Psoas muscle (tissue), 8 donors: ENCODE results near the gene HS3ST3A1. TPM values are rescaled to one million over a fixed set of nuclear protein-coding genes. Genes with fewer than 3 reads are reported as not detected.

Experiments used
- ATAC-seq, 4 donors: fragments of 200-7000 bp; cut with Tn5 transposase; one replicate each; pipeline ENCODE4 v1.9.1; 2020; ENCODE audit warnings: moderate library complexity in 3 of 4, mild to moderate bottlenecking in 2 of 4
- DNase-seq, 2 donors: peaks; one replicate each; pipeline ENCODE4 v3.0.0-alpha.2; 2020
- H3K27ac ChIP-seq: fragments of 200-600 bp; one replicate; pipeline ENCODE4 v1.8.0; 2022
- H3K27me3 ChIP-seq, 3 donors: fragments of 200-600 bp in 1 of 3; one replicate each; pipeline versions ENCODE4 v1.6.1 to v1.8.0; 2013 to 2022; ENCODE audit warnings: low read length in 2 of 3, mild to moderate bottlenecking in 2 of 3, moderate library complexity in 1 of 3; ENCODE audit not compliant: insufficient read depth in 3 of 3
- H3K36me3 ChIP-seq, 2 donors: fragments of 200-600 bp in 1 of 2; one replicate each; pipeline versions ENCODE4 v1.6.1 to v1.8.0; 2013 to 2022; ENCODE audit warnings: low read depth in 1 of 2, mild to moderate bottlenecking in 1 of 2, moderate library complexity in 1 of 2; ENCODE audit not compliant: insufficient read depth in 1 of 2
- H3K4me1 ChIP-seq: fragments of 200-600 bp; one replicate; pipeline ENCODE4 v1.8.0; 2022
- H3K4me3 ChIP-seq: fragments of 200-600 bp; one replicate; pipeline ENCODE4 v1.8.0; 2022; ENCODE audit warnings: mild to moderate bottlenecking
- H3K9me3 ChIP-seq: fragments of 200-600 bp; one replicate; pipeline ENCODE4 v1.8.0; 2022
- CTCF ChIP-seq: fragments of 200-600 bp; IDR thresholded peaks from one replicate; pipeline ENCODE4 v1.8.0; 2022; ENCODE audit warnings: antibody characterized with exemption
- WGBS, 3 donors: extraction: QIAGEN DNeasy Blood & Tissue Kit; methylation state at CpG; one replicate each; pipeline versions ENCODE4 v1.1.6 to v1.1.7; 2013; 5-methylcytosine and 5-hydroxymethylcytosine counted together
- intact Hi-C, 2 donors: fragments of 100-400 bp; cut with DNase I; formaldehyde crosslinking; loops; one replicate each; pipeline versions ENCODE4 v1.11.0 to v1.14.2; 2022
- polyA plus RNA-seq, 3 donors: library from polyadenylated mRNA; stranded (reverse); fragments of 200-250 nt; gene quantifications; one replicate each; pipeline ENCODE4 v1.2.3, GENCODE V29; 2013
- total RNA-seq, 4 donors: library from RNA; stranded (reverse); fragmentation: NEBNext Ultra II Directional in 2 of 4; extraction: Animal tissue kit (Norgen Biotek cat#: 25700) in 2 of 4; gene quantifications; one replicate each; pipeline versions ENCODE4 v1.2.1 to v1.2.4, GENCODE V29; 2021 to 2023
- donor health status: healthy with polysubstance abuse.
- donor health status: DM: no; HTN: no; CAD: no; lungs with moderate emphysema.
- donor health status: Bipolar disorder and iron deficiency.
- donor health status: healthy.
- donor health status: DM: yes; HTN: yes; CAD: no.
- donor health status: DM: no; HTN: no; CAD: no.
- donor health status: DM: no; HTN: no; CAD: no.
- donor health status: DM: yes; HTN: yes; CAD: no.

Gene HS3ST3A1
- total and polyA plus RNA-seq, 7 donors: 0.13 to 0.64 (median 0.44) TPM; not detected in 2

- Histone ChIP-seq H3K27ac (no peak overlapping the region), H3K4me1 (no peaks in the 10 kb centered on the region), H3K27me3 (no peaks in the 10 kb centered on the region), H3K36me3 (no peaks in the 10 kb centered on the region), H3K9me3 (no peaks in the 10 kb centered on the region), H3K4me3 (no peak overlapping the region)
- ATAC-seq (no peak), DNase-seq (no peak)
- 77 to 84% (median 79%) methylated on average over 4 of the region's 4 CpGs for WGBS, 3 donors
- intact Hi-C loops: no loop called here
- TF ChIP-seq CTCF: no peak
Measured at GRCh38 chr17:13521784-13522183, 79.9 kb downstream of the HS3ST3A1 start.

- H3K36me3 ChIP-seq: no peaks in the 10 kb centered on the region
- no peaks in the 10 kb centered on the region for H3K4me1 ChIP-seq
- H3K9me3 ChIP-seq: no peaks in the 10 kb centered on the region
- no peak for ATAC-seq
- H3K4me3 ChIP-seq: no peak overlapping the region
- no peak overlapping the region for H3K27ac ChIP-seq
- no peak for TF ChIP-seq CTCF
- no peaks in the 10 kb centered on the region for H3K27me3 ChIP-seq
- no peak for DNase-seq
- intact Hi-C loops: no loop called here
- WGBS, 3 donors: 66 to 80% (median 71%) methylated on average over 6 of the region's 6 CpGs
Measured at GRCh38 chr17:13520899-13521572, 80.7 kb downstream of the HS3ST3A1 start.

GRCh38 chr17:13518261-13519000 lies 83.3 kb downstream of the HS3ST3A1 start:
- no peaks in the 10 kb centered on the region for H3K36me3 ChIP-seq
- DNase-seq (no peak), ATAC-seq (no peak)
- H3K4me3 ChIP-seq: no peak overlapping the region
- H3K4me1 ChIP-seq: no peaks in the 10 kb centered on the region
- H3K27me3 ChIP-seq: no peaks in the 10 kb centered on the region
- intact Hi-C loops: no loop called here
- TF ChIP-seq CTCF: no peak
- H3K9me3 ChIP-seq: no peaks in the 10 kb centered on the region
- H3K27ac ChIP-seq: no peak overlapping the region
- 28 to 40% (median 29%) methylated on average over 2 of the region's 2 CpGs for WGBS, 3 donors

- Histone ChIP-seq H3K9me3 (no peaks in the 10 kb centered on the region), H3K4me3 (no peak overlapping the region), H3K36me3 (no peaks in the 10 kb centered on the region), H3K27me3 (no peaks in the 10 kb centered on the region), H3K27ac (no peak overlapping the region), H3K4me1 (no peaks in the 10 kb centered on the region)
- ATAC-seq: no peak
- WGBS, 3 donors: 31 to 41% (median 40%) methylated on average over 8 of the region's 8 CpGs
- intact Hi-C loops: no loop called here
- DNase-seq: no peak
- TF ChIP-seq CTCF: no peak
Measured at GRCh38 chr17:13513039-13513405, 88.7 kb downstream of the HS3ST3A1 start.
